ENCODE measurements around the gene KDM2A. TPM values are rescaled to one million over a fixed set of nuclear protein-coding genes. Genes with fewer than 3 reads are reported as not detected.

The KDM2A gene
- total and polyA plus RNA-seq, 2 donors (not counting 3 experiments of a cell fraction or from before 2014, with no cell fraction given): 72.2 to 79.5 TPM

DNA sequence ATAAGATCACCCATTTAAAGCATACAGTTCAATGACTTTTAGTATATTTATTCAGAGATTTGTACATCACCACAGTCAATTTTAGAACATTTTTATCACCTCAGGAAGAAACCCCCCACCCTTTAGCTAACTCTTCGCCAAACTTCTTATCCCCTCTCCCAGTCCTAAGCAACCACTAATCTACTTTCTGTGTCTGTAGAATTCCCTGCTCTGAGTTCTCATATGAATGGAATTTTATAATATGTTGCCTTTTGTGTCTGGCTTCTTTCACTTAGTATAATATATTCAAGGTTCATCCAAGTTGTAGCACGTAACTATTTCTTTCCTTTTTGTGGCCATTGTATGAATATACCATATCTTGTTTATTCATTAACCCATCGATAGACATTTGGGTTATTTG, 173.6 kb downstream of the KDM2A start:
- peaks cover 35% of the 10 kb centered on the region for H3K79me2 ChIP-seq (ENCODE audit: control insufficient read depth, insufficient read depth, low read length)
- H3K4me2 ChIP-seq (ENCODE audit: insufficient read depth, low read length): no peak overlapping the region
- dilution Hi-C loops (cut with MboI; ENCODE audit: extremely low pct_ligation_motif_present, low sequenced_read_pairs): no loop called here
- POLR2A ChIA-PET: no interaction called here
- BruUV-seq (replicated peaks): no TSS peak
- H3K4me1 ChIP-seq (ENCODE audit: control insufficient read depth, extremely low read depth, insufficient read depth, low read length): peaks cover 19% of the 10 kb centered on the region
- H3K4me3 ChIP-seq (replicated peaks in 1 of 3; ENCODE audit: insufficient read depth in 1 of 3, low read depth in 1 of 3, low read length in 3 of 3): no peak overlapping the region
- H3K9ac ChIP-seq (replicated peaks; ENCODE audit: extremely low read depth, insufficient read depth, low read length): no peak overlapping the region
- H3K27ac ChIP-seq (ENCODE audit: insufficient read depth, low read depth, low read length): no peak overlapping the region
- intact Hi-C loops (cut with micrococcal nuclease): no loop called here
- no peak for TF ChIP-seq POLR2A (IDR thresholded peaks at IDR 0.05; ENCODE audit: low read depth, low read length)
- TF ChIP-seq POLR2AphosphoS5 (IDR thresholded peaks at IDR 0.05; ENCODE audit: insufficient read depth, low read depth, low read length): no peak
- no peak for TF ChIP-seq FOS (IDR thresholded peaks at IDR 0.05; ENCODE audit: borderline replicate concordance, insufficient read depth, low read length)
- TF ChIP-seq GATA2 (IDR thresholded peaks at IDR 0.05; ENCODE audit: insufficient read depth, insufficient read length, low read depth, low read length): no peak
- TF ChIP-seq, protein P1, sequence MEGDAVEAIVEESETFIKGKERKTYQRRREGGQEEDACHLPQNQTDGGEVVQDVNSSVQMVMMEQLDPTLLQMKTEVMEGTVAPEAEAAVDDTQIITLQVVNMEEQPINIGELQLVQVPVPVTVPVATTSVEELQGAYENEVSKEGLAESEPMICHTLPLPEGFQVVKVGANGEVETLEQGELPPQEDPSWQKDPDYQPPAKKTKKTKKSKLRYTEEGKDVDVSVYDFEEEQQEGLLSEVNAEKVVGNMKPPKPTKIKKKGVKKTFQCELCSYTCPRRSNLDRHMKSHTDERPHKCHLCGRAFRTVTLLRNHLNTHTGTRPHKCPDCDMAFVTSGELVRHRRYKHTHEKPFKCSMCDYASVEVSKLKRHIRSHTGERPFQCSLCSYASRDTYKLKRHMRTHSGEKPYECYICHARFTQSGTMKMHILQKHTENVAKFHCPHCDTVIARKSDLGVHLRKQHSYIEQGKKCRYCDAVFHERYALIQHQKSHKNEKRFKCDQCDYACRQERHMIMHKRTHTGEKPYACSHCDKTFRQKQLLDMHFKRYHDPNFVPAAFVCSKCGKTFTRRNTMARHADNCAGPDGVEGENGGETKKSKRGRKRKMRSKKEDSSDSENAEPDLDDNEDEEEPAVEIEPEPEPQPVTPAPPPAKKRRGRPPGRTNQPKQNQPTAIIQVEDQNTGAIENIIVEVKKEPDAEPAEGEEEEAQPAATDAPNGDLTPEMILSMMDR (IDR thresholded peaks at IDR 0.05; ENCODE audit: extremely low read depth in 1 of 2, insufficient read depth in 1 of 2, low read depth in 1 of 2, low read length in 2 of 2): no peak
- TF ChIP-seq, protein P2, sequence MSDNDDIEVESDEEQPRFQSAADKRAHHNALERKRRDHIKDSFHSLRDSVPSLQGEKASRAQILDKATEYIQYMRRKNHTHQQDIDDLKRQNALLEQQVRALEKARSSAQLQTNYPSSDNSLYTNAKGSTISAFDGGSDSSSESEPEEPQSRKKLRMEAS (IDR thresholded peaks at IDR 0.05; ENCODE audit: insufficient read depth, insufficient read length): no peak
- TF ChIP-seq MYC (IDR thresholded peaks at IDR 0.05; ENCODE audit: low read depth, low read length): no peak
- no peak for TF ChIP-seq EZH2 (IDR thresholded peaks at IDR 0.05; ENCODE audit: borderline replicate concordance, low read depth, low read length, severe bottlenecking)
- TF ChIP-seq JUN (IDR thresholded peaks at IDR 0.05; ENCODE audit: borderline replicate concordance, insufficient read depth, insufficient read length, low read depth): no peak
- DNase-seq (ENCODE audit: low read depth, low spot score): no peak
- H3K27me3 ChIP-seq (ENCODE audit: control insufficient read depth in 2 of 2, insufficient read depth in 2 of 2, low read length in 2 of 2): no peaks in the 10 kb centered on the region
- H2AFZ ChIP-seq (ENCODE audit: low read depth, low read length): no peak overlapping the region
- peaks cover 3 to 11% of the 10 kb centered on the region in 2 experiments for H3K36me3 ChIP-seq (ENCODE audit: control insufficient read depth in 2 of 2, extremely low read depth in 1 of 2, insufficient read depth in 2 of 2, low read length in 2 of 2)
- H3K9me3 ChIP-seq (replicated peaks; ENCODE audit: control insufficient read depth, insufficient read depth, low read length): no peaks in the 10 kb centered on the region
- CTCF ChIA-PET: interaction anchor here (1.0 to 2.1 kb wide), 5 partner anchors 10 to 59 kb away, joined by 3 to 9 read pairs (median 4); no protein-coding TSS in a partner anchor
- no peaks in the 10 kb centered on the region for H3K9me1 ChIP-seq (replicated peaks; ENCODE audit: control insufficient read depth, extremely low read depth, insufficient read depth, low read length)
- no peak for FAIRE-seq
- no peaks in the 10 kb centered on the region for H4K20me1 ChIP-seq (replicated peaks; ENCODE audit: control insufficient read depth, extremely low read depth, insufficient read depth, low read length)
